ENCODE results near the gene TMEM176A. TPM values are rescaled to one million over a fixed set of nuclear protein-coding genes. Genes with fewer than 3 reads are reported as not detected.
A peak's percentile ranks its signal among the peaks of the same experiment; 100 is the strongest.

The TMEM176A gene
- total RNA-seq, 4 donors from 2014 or later: 6.5 to 42.4 (median 28.7) TPM

DNA sequence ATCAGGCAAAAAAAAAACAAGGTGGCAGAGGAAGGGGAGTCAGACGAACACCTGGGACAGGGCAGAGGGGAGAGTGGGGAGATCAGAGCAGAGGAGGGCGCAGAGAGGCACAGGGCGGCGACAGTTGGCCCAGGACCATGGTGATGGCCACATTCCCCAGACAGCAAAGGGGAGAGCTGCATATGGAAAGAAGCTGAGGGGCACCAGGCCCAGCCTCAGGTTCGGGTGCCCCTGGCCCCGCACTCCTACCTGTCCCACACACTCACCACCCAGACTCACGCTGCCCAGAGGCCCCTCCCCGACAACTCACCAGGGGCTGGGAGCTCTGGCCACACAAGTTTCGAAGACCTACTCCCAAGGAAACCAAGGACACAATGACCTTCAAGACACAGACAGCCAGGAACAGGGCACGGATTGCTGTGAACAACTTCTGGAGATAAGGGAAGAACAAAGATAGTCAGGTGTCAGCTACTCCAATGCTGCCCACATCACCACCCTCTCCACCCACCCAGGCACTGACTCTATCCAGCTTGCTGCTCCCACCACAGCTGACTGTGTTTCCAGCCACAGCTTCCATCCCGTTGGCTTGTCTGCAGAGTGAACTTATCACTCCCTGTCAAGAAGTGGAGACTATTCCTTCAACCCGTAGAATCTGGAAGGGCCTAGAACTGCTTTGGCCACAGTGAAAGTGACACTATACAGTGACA, 8.7 kb upstream of the TMEM176A start:
- H3K4me1 ChIP-seq: peaks cover 4 to 26% (median 20%) of the 10 kb centered on the region in 3 donors
- H3K27ac ChIP-seq: no peak overlapping the region
- no peak for ATAC-seq
- H3K9me3 ChIP-seq: peaks cover 0 to 15% (median 0%) of the 10 kb centered on the region in 3 donors
- no peak overlapping the region for H3K4me3 ChIP-seq
- peaks cover 25% of the 10 kb centered on the region for H3K27me3 ChIP-seq
- no peak for TF ChIP-seq EP300 (IDR thresholded peaks at IDR 0.05)
- TF ChIP-seq POLR2AphosphoS5 (IDR thresholded peaks at IDR 0.05): no peak
- no peak for TF ChIP-seq POLR2A (IDR thresholded peaks at IDR 0.05)
- TF ChIP-seq, protein P1, sequence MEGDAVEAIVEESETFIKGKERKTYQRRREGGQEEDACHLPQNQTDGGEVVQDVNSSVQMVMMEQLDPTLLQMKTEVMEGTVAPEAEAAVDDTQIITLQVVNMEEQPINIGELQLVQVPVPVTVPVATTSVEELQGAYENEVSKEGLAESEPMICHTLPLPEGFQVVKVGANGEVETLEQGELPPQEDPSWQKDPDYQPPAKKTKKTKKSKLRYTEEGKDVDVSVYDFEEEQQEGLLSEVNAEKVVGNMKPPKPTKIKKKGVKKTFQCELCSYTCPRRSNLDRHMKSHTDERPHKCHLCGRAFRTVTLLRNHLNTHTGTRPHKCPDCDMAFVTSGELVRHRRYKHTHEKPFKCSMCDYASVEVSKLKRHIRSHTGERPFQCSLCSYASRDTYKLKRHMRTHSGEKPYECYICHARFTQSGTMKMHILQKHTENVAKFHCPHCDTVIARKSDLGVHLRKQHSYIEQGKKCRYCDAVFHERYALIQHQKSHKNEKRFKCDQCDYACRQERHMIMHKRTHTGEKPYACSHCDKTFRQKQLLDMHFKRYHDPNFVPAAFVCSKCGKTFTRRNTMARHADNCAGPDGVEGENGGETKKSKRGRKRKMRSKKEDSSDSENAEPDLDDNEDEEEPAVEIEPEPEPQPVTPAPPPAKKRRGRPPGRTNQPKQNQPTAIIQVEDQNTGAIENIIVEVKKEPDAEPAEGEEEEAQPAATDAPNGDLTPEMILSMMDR (IDR thresholded peaks at IDR 0.05): no peak
- 79 to 80% methylated on average over 1 to 5 of the region's 12 CpGs for WGBS, 2 donors (ENCODE audit: low coverage in 1 of 2)
- peaks cover 0 to 14% of the 10 kb centered on the region in 2 donors for H3K36me3 ChIP-seq

DNA sequence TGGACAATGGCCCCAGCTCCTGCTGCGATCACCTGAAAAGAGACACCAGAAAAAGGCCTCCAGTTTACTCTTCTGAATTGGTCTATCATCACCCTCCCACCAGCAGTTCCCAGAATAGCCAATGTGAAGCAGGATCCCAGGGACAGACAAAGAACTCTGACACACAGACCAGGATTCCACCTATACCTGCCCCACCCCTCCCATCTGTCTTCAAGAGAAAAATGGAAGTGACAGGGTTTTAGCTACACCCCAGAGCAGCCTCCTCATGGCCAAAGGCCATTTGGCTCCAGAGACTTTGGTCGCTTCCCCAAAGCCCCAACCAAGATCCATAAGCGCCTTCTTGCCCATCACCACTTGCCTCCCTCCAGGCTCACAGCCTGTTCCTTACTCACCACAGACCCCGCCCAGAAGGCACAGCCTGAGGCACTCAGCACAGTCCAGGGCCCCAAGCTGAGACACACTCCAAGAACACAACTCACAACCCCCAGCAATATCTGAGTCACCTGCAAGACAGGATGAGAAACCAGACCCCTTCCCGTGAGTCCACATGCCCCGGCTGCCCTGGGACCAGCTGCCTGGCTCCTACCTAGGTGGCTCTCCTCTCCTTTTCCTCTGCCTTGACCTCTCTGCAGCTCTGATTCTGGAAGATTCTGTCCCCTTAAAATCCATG, 6.9 kb upstream of the TMEM176A start:
- Histone ChIP-seq H3K4me1 (peaks cover 0 to 8% (median 3%) of the 10 kb centered on the region in 3 donors), H3K4me3 (no peak overlapping the region), H3K27me3 (peaks cover 26% of the 10 kb centered on the region), H3K9me3 (peaks cover 0 to 15% (median 0%) of the 10 kb centered on the region in 3 donors), H3K27ac (no peak overlapping the region), H3K36me3 (peaks cover 0 to 14% of the 10 kb centered on the region in 2 donors)
- TF ChIP-seq EP300 (IDR thresholded peaks at IDR 0.05) (no peak), POLR2A (IDR thresholded peaks at IDR 0.05) (no peak)
- TF ChIP-seq, protein P1 (IDR thresholded peaks at IDR 0.05): no peak
- 95% methylated on average over 3 of the region's 6 CpGs; no CpG with 5 or more reads in 1 of the 2 donors for WGBS, 2 donors (ENCODE audit: low coverage in 1 of 2)
- ATAC-seq: no peak

- H3K4me3 ChIP-seq: no peak overlapping the region
- H3K27ac ChIP-seq: no peak overlapping the region
- 62 to 77% methylated on average over 3 to 4 of the region's 4 CpGs for WGBS, 2 donors (ENCODE audit: low coverage in 1 of 2)
- peaks cover 0 to 15% (median 0%) of the 10 kb centered on the region in 3 donors for H3K9me3 ChIP-seq
- peaks cover 0 to 23% (median 0%) of the 10 kb centered on the region in 3 donors for H3K4me1 ChIP-seq
- no peak for ATAC-seq
- H3K36me3 ChIP-seq: peaks cover 0 to 3% of the 10 kb centered on the region in 2 donors
- peaks cover 64% of the 10 kb centered on the region for H3K27me3 ChIP-seq
- no peak for TF ChIP-seq POLR2AphosphoS5 (IDR thresholded peaks at IDR 0.05)
- no peak for TF ChIP-seq EP300 (IDR thresholded peaks at IDR 0.05)
- TF ChIP-seq POLR2A (IDR thresholded peaks at IDR 0.05): no peak
- TF ChIP-seq, protein P1 (IDR thresholded peaks at IDR 0.05): no peak
These were observed 2.9 kb upstream of the TMEM176A start for GRCh38 chr7:150797661-150798060.

DNA sequence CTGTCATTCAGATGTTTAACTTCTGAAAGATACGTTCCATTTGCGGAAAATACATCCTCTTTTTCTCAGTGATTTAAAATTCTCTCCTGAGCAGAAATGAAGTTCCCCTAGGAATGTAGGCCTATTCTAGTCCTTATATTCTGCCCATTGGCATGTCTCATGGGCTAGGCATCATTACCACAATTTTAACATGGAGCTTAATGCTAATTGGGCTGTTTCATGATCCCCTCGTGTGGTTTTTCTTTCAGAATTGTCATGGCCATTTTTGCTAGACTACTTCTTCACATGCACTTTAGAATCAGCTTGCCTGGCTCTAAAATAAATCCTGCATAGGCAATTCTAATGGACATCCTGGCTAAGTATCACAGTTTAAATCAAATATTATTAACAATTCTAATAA, 1.4 kb upstream of the TMEM176A start:
- peak overlapping the region in 1 of 2 donors; percentile 63 for H3K4me3 ChIP-seq
- 73 to 82% methylated on average over 3 of the region's 3 CpGs for WGBS, 2 donors (ENCODE audit: low coverage in 1 of 2)
- TF ChIP-seq POLR2AphosphoS5 (IDR thresholded peaks at IDR 0.05) (no peak), POLR2A (IDR thresholded peaks at IDR 0.05) (no peak), EP300 (IDR thresholded peaks at IDR 0.05) (no peak)
- TF ChIP-seq, protein P1 (IDR thresholded peaks at IDR 0.05): no peak
- peak overlapping the region in 3 of 4 donors; percentile 42 to 82 (median 64) for H3K27ac ChIP-seq
- peaks cover 0 to 15% (median 0%) of the 10 kb centered on the region in 3 donors for H3K9me3 ChIP-seq
- peaks cover 74% of the 10 kb centered on the region for H3K27me3 ChIP-seq
- H3K4me1 ChIP-seq: peaks cover 0 to 23% (median 0%) of the 10 kb centered on the region in 3 donors
- H3K36me3 ChIP-seq: peaks cover 0 to 11% of the 10 kb centered on the region in 2 donors
- ATAC-seq: no peak
